Stimulated activated CD4-positive, alpha-beta T cell treated with anti-CD3 and anti-CD28 coated beads, Interleukin-4, amount 100 ng/mL, for 4 hours (primary cell): Measurements from ENCODE around the gene INKA1.

ENCODE experiments used
- DNase-seq, 2 experiments: peaks; one replicate each; pipeline ENCODE4 v3.0.0-alpha.2; 2020

Gene INKA1

DNA sequence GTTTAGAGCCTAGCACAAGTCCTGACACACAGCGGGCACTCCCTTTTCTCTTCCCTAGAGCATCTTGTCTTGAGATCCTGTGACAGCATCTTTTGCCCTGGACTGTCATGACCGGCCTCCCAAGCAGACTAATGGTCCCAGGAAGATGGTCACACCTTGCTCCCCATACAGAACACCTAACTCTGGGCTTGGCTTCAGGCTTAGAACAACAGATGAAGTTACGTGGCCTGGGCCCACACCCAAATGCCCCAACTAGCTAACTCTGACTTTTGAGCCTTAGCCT, 15.9 kb upstream of the INKA1 start:
- DNase-seq = no peak

GRCh38 chr3:49787536-49787935, 15.5 kb upstream of the INKA1 start:
- no peak for DNase-seq

DNA sequence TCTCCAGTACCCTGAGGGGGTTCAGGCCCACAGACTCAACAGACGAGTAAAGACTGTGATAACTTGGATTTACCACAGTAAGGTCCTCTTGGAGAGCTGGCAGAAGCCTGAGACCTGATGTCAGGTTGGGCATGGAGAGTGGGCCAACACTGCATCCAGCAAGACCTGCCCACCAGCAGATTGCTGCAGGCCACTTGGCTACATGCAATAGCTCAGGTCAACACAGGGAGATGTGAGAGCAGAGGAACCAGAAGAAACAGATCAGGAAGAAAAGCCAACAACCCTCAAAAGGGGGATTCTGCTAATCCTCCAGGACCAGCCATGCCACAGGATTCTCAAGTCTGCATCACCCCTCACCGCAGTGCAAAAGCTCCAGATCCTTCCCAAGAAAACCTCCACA, 15.0 kb upstream of the INKA1 start:
- no peak for DNase-seq

- DNase-seq = no peak
Measured at GRCh38 chr3:49790626-49791411, 12.2 kb upstream of the INKA1 start.

GRCh38 chr3:49791571-49791970, 11.5 kb upstream of the INKA1 start:
- no peak for DNase-seq

DNA sequence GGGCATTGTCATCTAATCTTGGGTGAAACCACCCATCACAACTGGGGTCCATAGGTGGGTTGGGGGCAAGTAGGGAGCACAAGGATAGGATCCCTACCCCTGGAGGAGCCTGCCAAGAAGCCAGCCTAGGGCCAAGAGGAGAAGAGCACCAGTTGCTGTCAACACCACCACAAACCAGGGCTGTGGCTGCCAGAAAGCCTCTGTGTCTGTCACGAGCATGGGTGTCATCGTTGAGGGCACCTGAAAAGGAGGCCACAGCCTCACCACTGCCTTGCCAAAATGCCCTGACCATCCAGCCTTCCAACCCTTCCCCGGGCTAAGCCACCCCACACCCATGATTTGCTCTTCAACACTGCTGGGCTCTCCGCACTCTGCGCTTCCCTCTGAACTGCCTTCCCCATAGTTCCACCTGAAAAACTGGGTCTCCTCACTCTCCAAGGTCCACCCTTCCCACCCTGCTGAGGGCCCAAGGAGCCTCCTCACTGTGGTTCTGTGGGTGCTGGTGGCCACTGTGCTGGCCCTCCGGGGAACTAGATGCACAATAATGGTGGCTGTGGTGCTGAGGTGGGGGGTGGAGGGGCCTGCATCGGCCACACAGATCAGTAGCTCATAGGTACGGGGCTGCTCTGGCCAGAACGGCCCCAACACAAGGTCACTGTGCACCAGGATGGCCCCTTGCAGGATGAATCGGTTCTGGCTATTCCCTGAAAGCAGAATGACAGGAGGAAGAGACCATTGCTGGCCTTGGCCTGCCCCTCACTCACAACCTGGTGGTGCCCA, 10.5 kb upstream of the INKA1 start:
- DNase-seq = no peak

DNA sequence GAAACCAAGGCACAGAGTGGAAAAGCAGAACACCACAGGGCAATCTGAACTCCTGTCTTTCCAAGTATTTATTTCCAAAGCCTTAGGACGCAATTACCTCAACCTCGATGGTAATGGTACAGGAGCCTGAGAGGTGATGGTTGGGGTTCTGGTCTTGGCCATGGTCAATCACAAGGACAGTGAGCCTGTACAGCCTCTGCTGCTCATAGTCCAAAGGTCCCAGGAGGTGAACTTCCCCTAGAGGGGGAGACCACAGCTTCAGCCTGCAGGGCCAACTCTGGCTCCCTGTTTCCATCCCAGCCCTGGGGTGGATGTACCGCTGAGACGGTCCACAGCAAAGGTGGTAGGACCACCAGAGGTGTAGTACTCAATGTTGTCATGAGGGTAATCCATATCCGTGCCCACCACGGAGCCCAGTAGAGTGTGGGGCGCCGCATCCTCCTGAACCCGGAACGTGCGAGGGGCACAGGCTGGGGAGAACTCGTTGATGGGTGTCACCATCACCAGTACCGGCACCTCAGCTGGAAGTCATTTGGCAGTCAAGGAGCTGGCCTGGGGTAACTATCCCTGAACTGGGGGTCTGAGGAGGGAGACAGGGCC, 9.5 kb upstream of the INKA1 start:
- no peak for DNase-seq

DNA sequence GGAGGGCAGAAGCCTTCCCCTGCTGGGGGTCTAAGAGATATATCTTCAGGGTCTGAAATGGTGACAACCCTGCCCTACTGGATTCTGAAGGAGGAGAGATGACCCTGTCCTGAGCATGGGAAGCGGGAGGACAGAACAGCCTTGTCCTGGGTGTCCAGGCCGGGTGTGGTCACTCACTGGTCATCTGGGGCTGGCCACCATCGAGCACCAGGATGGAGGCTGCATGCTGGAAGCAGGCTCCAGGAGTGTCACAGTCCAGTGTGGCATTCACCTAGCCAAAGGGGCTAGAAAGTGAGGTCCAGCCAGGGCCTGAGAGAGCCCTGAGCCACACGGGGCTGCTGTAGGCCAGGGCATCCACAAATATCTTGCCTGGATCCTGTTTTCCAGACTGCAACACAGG, 8.6 kb upstream of the INKA1 start:
- DNase-seq = no peak

- no peak for DNase-seq
Measured at GRCh38 chr3:49794926-49795905, 7.8 kb upstream of the INKA1 start.

DNA sequence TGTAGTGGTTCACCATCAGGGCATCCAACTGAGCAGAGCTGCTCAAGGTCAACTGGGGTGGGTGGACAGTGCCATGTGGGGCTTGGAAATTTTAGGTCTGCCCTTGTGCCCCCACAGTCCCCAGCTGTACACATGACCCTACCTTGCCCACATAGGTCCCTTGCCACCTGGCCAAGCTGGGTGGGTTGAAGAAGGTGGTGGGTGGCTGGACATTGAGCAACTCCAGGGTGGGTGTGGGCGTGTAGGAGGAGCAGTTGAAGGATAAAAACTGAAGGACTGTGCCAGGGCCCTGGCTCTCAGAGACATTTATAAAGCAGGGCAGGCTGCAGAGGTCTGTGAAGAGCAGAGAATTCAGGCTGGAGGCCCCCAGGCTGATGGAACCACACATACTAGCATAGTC, 4.0 kb upstream of the INKA1 start:
- DNase-seq = no peak

DNA sequence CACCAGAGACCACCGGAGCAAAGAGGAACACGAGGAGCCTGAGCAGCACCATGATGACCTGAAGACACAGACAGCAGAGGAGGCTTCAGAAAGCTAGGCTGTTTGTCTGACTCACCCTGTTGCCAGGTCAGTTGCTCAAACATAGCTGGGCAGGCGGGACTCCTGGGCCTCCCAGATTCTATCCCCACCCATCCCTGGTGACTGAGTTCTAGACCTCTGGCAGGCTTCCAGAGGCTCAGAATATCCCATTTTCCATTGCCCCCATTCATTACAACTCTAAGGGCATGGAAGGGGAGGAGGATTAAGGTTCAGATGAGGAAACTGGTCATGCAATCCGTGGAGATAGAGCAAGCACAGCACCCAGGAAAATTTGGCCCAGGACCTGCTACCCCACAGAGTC, 3.3 kb upstream of the INKA1 start, which contains the start of gene CDHR4:
Gene CDHR4 (minus strand): TSS at position 113 of the 400 bp plus-strand sequence. CDS start 61 bp downstream, at position 52.
- no peak for DNase-seq

DNA sequence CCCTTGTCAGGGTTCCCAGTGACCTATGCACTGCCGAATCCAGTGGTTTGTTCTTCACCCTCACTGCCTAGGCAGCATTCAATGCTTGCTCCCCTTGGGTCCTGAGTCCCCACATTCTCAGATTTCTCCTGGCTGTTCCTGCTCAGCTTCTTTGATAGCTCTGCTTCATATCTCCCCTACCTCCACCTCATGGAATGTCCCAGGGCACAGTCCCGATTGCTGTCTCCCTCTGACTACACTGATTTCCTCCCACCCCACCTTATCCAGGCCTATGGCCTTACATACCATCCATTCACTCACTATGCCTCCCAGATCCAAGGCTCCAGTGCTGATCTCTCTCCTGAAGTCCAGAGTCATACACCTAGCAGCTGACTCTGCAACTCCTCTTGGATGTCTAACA, 1.9 kb upstream of the INKA1 start:
- DNase-seq = no peak

DNA sequence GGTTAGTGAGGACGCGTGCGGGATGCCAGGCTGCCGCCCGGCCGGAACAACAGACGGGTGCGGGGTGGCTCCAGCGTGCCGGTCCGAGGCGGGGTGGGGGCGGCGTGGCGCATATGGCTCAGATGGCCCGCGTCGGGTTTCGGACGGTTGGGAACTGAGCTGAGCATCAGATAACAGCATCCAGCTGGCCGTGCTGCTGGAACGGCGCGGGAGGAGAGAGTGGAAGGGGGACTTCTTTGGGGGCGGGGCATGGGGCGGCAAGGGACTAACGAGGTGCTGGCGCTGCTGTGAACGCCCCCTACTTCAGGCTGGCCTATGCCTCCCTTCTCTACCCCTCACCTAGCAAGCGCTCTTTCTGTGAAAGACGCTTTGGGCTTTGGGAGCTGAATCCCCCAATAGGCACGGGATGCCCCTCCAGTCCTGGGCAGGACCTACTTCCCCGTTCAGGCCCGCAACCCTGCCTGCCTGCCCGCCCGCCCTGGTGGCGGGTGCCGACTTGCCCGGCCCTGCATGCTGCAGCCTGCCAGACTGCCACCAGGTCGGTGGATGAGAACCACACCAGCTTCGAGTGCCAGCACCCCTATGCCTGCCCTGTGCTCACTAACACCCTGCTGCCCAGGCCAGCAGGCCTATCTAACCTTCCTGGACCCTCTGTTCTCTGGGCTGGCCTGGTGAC, 542 bp downstream of the INKA1 start:
- peak; percentile 19 to 40 for DNase-seq

DNA sequence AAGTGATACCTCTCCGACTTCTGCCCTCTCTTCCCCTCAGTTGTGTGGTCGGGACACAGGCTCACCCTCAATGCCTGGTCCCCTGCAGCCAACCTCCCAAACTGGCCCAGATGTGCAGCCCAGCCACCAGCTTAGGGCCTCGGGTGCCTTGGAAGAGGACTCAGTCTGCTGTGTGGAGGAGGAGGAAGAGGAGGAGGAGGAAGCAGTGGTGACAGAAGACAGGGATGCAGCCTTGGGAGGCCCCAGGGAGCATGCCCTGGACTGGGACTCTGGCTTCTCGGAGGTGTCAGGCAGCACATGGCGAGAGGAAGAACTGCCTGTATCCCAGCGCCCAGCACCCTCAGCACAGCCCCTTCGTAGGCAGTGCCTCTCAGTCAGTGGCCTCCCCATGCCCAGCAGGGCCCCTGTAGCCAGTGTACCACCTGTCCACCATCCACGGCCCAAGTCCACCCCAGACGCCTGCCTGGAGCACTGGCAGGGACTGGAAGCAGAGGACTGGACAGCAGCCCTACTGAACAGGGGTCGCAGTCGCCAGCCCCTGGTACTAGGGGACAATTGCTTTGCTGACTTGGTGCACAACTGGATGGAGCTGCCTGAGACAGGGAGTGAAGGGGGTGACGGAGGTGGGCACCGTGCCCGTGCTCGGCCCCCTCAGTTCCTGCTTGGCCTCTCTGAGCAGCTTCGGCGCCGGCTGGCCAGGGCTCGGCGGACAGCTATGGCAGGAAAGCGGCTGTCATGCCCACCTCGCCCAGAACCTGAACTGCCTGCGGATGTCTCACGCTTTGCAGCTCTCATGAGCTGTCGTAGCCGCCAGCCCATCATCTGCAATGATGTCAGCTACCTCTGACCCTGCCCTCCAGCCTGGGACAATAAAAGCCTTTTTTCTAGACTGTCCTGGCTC, 1.3 kb downstream of the INKA1 start:
- DNase-seq = no peak

DNA sequence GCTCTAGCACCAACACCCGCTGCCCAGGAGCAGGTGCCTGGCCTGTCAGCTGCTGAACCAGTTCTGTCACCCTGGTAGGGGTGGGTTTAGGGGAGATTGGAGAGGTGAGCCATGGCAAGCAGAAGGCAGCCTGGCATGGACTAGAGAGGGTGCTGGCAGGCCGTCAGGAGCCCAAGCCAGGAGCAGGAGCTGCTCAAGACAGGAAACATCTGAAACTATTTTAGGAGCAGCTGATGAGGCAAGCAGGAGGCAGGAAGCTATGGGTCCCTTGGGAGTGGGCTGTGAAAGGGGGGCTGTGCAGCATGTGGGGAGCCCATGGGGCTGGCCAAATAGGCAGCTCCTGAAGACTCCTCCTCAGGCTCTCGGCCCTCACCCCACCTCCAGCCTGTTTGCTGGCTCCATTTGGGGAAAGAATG, 2.3 kb downstream of the INKA1 start:
- DNase-seq = no peak

GRCh38 chr3:49805897-49806701, 3.0 kb downstream of the INKA1 start:
- peak in 1 of 2 experiments; percentile 9 for DNase-seq

- DNase-seq = no peak
Measured at GRCh38 chr3:49806850-49807249, 3.8 kb downstream of the INKA1 start.

GRCh38 chr3:49807431-49808114, 4.5 kb downstream of the INKA1 start:
- DNase-seq = no peak

DNA sequence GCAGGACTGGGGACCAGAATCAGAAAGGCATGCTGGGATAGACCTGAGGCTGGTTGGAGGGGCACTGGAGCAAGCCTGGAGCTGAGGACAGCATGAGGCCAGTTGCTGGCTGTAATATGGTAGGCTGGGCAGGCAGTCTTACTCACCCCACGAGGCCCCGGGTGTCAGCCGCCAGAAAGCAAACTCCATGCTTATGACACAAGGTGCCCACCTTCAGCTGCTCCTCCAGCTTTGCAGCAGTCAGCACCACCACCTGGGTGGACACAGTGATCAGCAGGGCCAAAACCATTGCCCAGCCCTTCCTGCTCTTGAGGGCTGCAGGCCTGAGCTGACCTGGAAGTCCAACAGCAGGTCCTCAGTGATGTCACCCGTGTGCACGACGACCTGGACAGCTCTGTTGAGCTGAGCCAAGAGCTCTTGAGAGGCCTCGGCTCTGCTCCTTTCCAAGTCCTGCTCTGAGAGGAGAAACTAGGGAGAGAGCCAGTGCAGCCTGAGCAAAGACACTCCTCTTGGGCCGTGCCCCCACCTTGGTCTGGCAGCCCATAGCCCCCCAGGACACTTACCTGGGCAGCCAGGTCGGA, 9.9 kb downstream of the INKA1 start:
- DNase-seq = no peak
